Measurements from ENCODE around the gene PUM1.

DNA sequence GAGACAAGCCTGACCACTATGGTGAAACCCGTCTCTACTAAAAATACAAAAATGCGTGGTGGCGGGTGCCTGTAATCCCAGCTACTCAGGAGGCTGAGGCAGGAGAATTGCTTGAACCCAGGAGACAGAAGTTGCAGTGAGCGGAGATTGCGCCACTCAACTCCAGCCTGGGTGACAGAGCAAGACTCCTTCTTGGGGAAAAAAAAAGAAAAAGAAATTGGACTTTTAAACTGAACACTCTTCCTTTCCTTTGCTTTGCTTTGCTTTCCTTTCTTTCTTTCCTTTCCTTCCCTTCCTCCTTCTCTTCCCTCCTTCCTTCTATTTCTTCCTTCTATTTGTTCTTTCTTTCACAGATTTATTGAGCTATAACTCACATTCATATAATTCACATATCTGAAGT, 43.3 kb upstream of the PUM1 start:
- TF ChIP-seq CTCF (IDR thresholded peaks at IDR 0.05) (no peak), ZFX (IDR thresholded peaks at IDR 0.05; ENCODE audit: borderline replicate concordance) (no peak)

Data from 22Rv1 (cell line).